Coronary artery (tissue), 2 donors: ENCODE data around the gene BTN1A1.

Experiments
- DNase-seq: peaks from one replicate; pipeline ENCODE4 v3.0.0-alpha.2; 2017; ENCODE audit warnings: low spot score
- H3K27ac ChIP-seq, 2 donors: fragments of 200-600 bp; sonication (generic); one replicate each; pipeline ENCODE4 v1.5.1; 2016 to 2019
- H3K4me3 ChIP-seq: fragments of 200-600 bp; sonication (generic); 2 replicates; pipeline ENCODE4 v1.5.1; 2016; ENCODE audit warnings: mild to moderate bottlenecking, moderate library complexity
- TF ChIP-seq, protein P1 (sequence below): fragments of 200-600 bp; sonication (generic); IDR thresholded peaks from one replicate; pipeline ENCODE4 v1.5.1; 2019; ENCODE audit warnings: antibody characterized with exemption

Gene BTN1A1

DNA sequence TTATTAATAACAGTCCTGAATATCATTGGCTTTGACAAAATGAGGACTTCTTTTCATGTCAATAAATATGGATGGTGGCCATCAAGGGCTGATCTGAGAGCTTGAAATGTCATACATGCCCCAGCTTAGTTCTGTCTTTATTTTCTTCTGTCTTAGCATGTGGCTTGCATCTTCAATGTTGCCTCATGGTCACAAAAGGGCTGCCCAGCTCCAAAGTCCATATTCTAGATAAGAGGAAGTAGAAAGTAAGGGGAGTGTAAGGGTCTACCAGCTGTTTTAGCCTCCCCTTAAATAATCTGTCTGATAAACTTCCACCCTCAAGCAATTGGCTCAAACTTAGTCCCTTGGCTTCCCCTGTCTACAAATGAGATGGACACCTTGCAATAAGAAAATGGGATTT lies 28.1 kb upstream of the BTN1A1 start:
- TF ChIP-seq, protein P1, sequence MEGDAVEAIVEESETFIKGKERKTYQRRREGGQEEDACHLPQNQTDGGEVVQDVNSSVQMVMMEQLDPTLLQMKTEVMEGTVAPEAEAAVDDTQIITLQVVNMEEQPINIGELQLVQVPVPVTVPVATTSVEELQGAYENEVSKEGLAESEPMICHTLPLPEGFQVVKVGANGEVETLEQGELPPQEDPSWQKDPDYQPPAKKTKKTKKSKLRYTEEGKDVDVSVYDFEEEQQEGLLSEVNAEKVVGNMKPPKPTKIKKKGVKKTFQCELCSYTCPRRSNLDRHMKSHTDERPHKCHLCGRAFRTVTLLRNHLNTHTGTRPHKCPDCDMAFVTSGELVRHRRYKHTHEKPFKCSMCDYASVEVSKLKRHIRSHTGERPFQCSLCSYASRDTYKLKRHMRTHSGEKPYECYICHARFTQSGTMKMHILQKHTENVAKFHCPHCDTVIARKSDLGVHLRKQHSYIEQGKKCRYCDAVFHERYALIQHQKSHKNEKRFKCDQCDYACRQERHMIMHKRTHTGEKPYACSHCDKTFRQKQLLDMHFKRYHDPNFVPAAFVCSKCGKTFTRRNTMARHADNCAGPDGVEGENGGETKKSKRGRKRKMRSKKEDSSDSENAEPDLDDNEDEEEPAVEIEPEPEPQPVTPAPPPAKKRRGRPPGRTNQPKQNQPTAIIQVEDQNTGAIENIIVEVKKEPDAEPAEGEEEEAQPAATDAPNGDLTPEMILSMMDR: no peak
- Histone ChIP-seq H3K4me3 (no peak overlapping the region), H3K27ac (no peak overlapping the region)
- DNase-seq: no peak

DNA sequence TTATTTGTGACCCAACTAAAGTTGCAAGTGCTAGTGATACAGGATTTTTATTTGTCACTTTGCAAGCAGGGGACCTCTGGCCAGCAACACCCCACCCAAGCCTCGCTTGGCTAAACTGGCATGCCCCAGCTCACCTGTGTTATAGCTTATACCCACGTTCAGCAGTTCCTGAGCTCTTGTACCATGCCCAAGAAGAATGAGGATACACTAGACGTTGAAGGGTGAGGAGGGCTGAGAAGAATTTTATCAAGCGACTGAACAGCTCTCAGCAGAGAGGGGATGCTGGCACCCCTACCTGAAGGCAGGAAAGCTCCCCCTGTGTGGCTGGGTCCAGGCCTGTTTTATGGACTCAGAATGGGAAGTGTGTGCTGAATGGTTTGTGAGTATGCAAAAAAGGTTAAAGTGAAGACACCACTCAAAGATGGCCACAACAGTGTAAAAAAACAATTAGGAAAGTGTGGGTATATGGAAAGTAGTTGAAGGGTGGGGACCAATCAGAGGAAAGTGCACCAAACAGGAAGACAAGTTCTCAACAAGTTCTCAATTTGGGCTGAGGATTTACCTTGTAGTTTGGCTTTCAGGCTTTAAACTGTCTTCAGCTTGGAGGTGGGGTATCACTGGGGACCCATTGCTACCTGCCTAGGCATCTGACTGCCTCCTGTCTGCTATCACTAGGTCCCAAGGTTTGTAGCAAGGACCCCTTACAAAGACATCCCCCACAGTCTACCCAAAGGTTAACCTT lies 27.4 kb upstream of the BTN1A1 start:
- peak overlapping the region; percentile 84 to 91 for H3K27ac ChIP-seq
- no peak overlapping the region for H3K4me3 ChIP-seq
- DNase-seq: no peak
- TF ChIP-seq, protein P1: no peak

DNA sequence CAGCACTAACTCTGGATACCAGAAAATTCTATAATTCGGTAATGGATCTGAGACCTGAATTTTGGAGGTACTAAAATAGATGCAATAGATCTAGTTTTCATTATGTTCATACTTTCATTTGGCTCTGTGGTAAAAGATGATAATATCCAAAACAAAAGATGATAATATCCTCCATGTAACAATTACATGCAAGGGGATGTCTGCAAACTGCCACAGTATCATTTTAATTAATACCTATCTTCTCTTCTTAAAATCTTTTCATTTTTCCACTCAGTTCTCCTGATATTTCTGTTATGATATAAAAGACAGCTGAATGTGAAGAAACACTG lies 26.7 kb upstream of the BTN1A1 start:
- peak overlapping the region; percentile 84 to 91 for H3K27ac ChIP-seq
- TF ChIP-seq, protein P1: no peak
- no peak for DNase-seq
- H3K4me3 ChIP-seq: peak overlapping the region; percentile 71

DNA sequence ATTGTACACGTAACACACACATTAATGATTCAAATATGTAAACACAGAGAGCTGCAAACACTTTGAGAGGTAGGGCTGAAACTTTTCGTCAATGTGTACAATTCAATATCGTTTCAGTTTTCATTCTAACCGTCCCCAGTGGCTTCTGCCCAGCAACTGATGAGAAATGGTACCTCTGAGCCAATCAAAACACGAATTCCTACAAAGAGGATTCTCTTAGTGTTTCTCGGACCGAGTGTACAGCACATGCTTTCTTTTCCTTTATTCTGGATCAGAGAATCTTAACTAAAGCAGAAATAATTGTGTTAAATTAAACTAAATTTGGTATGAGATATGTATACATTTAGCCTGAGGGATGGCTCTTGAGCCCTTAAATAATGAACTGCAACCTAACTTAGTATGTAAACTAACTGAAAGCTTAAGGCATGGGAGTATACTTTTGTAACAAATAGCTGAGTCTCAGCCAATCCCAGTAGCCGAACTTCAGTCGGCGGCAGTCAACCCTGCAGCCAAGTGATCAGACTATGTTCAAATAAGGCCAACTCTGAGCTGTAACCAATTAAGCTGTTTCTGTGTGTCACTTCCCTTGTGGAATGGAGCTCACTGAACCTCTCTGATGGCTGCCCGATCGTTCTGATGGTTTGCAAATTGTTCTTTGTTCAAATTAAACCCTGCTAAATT lies 26.2 kb upstream of the BTN1A1 start:
- Histone ChIP-seq H3K4me3 (peak overlapping the region; percentile 71), H3K27ac (peak overlapping the region; percentile 84 to 91)
- peak; percentile 86 for DNase-seq
- TF ChIP-seq, protein P1: no peak

DNA sequence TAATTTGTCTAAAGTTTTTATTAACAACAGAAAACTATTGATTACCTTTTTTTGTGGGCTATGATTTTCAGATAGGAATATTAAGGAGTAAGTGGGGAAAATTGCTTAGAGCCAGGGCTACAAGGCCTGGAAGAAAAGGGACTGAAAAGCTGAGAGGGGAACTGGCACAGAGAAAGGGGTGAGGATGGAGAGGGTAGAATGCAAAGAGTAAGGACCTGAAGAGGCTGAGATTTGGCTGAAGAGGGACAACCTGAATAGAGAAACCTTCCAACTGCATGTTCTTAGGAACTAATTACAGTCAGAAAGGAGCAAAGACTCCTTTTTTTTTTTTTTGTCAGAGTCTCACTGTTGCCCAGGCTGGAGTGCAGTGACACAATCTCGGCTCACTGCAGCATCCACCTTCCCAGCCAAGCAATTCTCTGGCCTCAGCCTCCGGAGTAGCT lies 25.6 kb upstream of the BTN1A1 start:
- no peak for DNase-seq
- Histone ChIP-seq H3K4me3 (peak overlapping the region; percentile 71), H3K27ac (peak overlapping the region; percentile 84 to 91)
- TF ChIP-seq, protein P1: no peak

DNA sequence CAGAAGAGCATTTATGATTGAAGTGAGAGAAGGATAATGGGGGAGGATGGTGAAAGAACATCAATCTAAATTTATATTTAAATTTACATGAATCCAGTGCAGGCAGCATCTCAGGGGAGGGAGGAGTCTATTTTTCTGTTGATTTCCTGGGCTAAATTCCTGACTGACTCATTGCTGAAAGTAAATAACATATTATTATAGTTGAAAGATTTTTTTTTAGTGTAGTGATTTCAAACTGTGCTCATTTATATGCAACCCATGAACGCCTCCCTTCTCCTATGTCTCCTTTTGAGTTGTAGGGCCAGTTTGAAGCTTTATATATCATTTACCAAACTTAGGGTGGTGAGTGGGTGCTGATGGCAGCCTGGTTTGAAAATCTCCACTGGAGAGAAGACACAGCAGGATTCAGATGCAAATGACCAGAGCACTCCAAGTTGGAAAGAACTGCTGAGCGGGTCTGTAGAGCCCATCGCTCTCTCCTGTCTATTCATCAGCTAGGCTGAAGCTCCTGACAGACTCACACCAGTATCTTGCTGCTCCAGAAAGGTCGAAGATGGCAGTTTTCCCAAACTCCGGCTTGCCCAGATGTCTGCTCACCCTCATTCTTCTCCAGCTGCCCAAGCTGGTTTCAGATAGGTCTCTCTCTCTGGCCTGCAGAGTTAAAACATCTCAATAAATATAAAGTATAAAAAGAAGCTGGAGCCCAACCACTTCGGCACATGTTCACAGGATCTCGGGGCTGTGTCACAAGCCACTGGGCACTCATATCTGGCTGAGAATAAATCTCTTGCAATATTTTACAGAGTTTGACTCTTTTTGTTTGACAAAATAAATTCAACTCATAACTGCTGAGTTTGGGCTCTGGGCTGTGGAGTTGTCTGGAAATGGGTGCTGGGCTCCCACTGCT lies 24.0 kb upstream of the BTN1A1 start:
- DNase-seq: no peak
- no peak overlapping the region for H3K4me3 ChIP-seq
- peak overlapping the region; percentile 59 to 63 for H3K27ac ChIP-seq
- TF ChIP-seq, protein P1: no peak
